ENCODE results near the gene HEPACAM2.
A peak's percentile ranks its signal among the peaks of the same experiment; 100 is the strongest.

The HEPACAM2 gene

GRCh38 chr7:93202594-93203250 lies 23.5 kb downstream of the HEPACAM2 start:
- no peak for DNase-seq

GRCh38 chr7:93198472-93198871 lies 27.8 kb downstream of the HEPACAM2 start:
- DNase-seq, result no peak

GRCh38 chr7:93196336-93196735 lies 29.9 kb downstream of the HEPACAM2 start:
- no peak for DNase-seq

GRCh38 chr7:93194386-93194785 lies 31.9 kb downstream of the HEPACAM2 start:
- DNase-seq, result no peak

- DNase-seq, result no peak
Measured at GRCh38 chr7:93188870-93189634, 37.2 kb downstream of the HEPACAM2 start.

DNA sequence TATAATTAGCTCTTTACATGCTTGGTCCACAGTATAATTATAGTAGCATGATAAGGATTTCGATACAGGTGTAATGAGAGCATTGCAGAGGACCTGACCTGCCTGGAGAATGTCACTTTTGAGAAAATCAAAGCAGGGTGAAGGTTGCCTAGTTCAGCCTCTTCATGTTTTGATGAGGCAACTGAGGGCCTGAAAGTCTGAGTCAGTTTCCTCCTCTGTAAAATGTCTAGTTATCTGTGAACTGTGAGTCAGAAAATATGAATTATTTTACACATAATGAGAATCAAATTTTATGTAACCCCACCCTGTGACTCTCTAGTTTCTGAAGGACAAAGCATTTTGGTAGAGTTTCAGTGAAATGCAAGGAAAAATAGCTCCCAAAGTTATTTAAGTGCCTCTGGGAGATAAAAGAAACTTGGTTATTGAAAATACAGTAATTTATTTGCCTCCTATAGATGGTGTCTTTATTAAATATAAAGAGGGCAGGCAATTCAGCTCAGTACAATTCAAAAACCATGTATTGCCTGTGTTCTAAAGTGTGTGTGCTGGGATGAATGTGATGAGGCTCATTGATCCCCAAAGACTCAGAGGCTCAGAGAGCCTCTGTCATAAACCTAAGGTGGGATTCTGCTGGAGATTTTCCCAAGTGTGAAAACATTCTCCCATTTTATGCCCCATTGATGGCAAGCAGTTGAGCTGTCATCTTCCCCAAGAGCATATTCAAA lies 40.8 kb downstream of the HEPACAM2 start:
- DNase-seq, result no peak

- DNase-seq, result no peak
Measured at GRCh38 chr7:93179173-93179572, 47.1 kb downstream of the HEPACAM2 start.

DNA sequence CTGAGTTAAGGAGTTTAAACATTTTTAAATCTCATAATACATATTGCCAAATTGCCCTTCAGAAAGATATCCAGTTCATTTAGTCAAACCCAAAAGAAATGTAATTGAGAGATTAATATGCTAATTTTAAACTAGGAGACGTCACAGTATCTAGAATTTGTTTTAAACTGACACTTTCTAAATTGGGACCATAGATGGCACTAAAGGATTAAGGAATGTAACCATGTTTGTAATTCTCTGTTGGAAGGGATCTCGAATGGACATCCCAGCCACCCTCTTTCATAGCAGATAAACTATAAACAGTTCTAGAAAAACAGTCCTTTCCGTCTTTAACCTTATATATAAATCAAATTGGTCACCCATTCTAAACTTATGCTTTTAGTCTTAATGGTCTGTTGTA lies 48.1 kb downstream of the HEPACAM2 start:
- DNase-seq, result peak; percentile 20

- no peak for DNase-seq
Measured at GRCh38 chr7:93176992-93177580, 49.2 kb downstream of the HEPACAM2 start.

GRCh38 chr7:93175219-93175618 lies 51.0 kb downstream of the HEPACAM2 start:
- no peak for DNase-seq

DNA sequence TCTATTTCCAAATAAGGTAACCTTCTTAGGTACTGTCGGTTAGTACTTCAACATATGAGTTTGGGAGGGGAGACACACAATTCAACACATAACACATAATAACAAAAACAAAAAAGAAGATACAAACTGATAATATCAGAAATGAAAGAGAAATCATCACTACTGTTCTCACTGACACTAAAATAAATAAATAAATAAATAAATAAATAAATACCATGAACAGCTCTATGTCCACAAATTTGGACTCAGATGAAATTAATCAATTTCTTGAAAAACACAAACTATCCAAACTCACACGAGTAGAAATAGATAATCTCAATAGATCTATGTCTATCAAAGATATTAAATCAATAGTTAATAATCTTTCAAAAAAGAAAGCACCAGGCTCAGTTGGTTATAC lies 53.6 kb downstream of the HEPACAM2 start:
- no peak for DNase-seq

DNA sequence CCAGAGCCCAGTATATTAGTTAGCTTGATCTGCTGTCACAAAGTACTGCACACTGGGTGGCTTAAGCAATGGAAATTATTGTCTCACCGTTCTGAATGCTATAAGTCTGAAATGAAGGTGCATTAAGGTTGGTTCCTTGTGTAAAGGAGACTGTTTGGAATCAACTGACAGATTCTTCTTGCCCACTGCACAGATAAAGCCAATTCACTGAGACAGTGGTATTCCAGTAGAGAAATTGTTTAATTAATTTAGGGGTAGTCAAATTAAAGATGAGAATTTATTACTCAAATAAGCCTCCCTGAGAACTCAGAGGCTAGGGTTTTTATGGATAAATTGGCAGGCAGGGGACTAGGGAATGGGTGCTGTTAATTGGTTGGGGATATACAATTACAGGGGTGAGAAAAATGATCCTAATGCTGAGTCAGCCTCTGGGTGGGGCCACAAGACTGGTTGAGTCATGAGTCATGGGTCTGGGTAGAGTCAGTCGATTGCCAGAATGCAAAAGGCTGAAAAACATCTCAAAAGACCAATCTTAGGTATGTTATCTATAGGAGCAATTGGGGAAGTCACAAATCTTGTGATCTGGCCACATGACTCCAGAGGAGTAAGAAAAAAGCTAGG lies 54.6 kb downstream of the HEPACAM2 start:
- no peak for DNase-seq

- no peak for DNase-seq
Measured at GRCh38 chr7:93165447-93165846, 60.8 kb downstream of the HEPACAM2 start.

- no peak for DNase-seq
Measured at GRCh38 chr7:93164766-93165165, 61.5 kb downstream of the HEPACAM2 start.

GRCh38 chr7:93161181-93161762 lies 65.0 kb downstream of the HEPACAM2 start:
- no peak for DNase-seq

DNA sequence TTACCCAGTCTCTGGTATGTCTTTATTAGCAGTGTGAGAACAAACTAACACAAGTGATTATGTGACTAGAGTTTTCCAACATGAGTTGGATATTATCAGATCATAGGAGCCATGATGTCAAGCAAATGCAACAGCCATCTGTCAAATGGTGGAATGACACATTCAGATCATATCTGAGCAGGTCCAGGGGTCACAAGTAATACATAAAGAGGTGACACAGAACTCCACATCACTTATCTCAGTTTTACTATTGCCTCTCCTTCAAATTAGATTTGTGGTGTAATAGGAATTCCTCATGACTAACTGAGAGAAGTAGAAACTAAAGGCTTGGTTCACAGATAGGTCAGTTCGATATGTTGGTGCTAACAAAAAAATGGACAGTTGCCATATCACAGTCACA lies 65.9 kb downstream of the HEPACAM2 start:
- DNase-seq, result no peak

DNA sequence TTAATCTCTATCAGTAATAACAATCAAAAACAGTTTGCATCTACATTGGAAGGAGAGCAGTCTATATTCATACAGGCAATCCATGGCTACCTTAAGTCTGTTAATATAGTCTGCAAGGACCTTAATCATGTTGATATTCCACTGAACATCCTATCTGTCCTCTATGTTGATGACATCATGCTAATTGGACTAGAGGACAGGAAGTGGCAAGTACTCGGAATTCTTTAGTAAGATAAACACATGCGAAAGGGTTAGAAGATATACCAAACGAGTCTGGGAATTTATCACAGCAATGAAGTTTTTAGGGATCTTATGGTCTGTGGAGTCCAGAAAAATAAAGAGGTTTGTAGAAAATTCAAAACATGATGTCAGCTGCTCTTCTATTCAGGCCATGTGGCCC lies 66.8 kb downstream of the HEPACAM2 start:
- no peak for DNase-seq

- no peak for DNase-seq
Measured at GRCh38 chr7:93156884-93157283, 69.4 kb downstream of the HEPACAM2 start.

GRCh38 chr7:93150200-93150835 lies 76.0 kb downstream of the HEPACAM2 start:
- DNase-seq, result no peak

- DNase-seq, result no peak
Measured at GRCh38 chr7:93148727-93149126, 77.5 kb downstream of the HEPACAM2 start.

- DNase-seq, result no peak
Measured at GRCh38 chr7:93148144-93148543, 78.1 kb downstream of the HEPACAM2 start, which contains the start of gene SAMD9L. Gene SAMD9L (minus strand): TSS chr7:93148385. CDS start chr7:93135971, 12,414 bp downstream.

GRCh38 chr7:93147363-93147762 lies 78.9 kb downstream of the HEPACAM2 start:
- DNase-seq, result peak; percentile 49

Data from NCI-H1105 treated with DMSO at 0.1 percent for 48 hours (cell line).